ENCODE data around the gene UBA3. TPM values are rescaled to one million over a fixed set of nuclear protein-coding genes. Genes with fewer than 3 reads are reported as not detected.

The UBA3 gene
- total and polyA plus RNA-seq, 10 of the 15 experiments (the other 5 are each of a cell fraction or from before 2014, with no cell fraction given), result 72.9 to 131 (median 102) TPM

DNA sequence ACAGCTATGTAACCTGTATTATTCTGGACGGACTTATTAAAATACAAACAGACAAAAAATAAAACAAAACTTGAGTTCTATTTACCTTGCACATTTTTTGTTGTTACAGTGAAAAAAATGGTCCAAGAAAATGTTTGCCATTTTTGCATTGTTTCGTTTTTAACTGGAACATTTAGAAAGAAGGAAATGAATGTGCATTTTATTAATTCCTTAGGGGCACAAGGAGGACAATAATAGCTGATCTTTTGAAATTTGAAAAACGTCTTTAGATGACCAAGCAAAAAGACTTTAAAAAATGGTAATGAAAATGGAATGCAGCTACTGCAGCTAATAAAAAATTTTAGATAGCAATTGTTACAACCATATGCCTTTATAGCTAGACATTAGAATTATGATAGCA lies 25.2 kb upstream of the UBA3 start:
- POLR2A ChIA-PET, result no interaction called here
- peaks cover 4% of the 10 kb centered on the region; the same call in 1 of the 2 replicates for H4K20me1 ChIP-seq (ENCODE audit: control insufficient read depth, insufficient read depth)
- WGBS (ENCODE audit: insufficient coverage, insufficient replicate concordance, low lambda C conversion rate, missing lambda C conversion rate), result 40% methylated on average over 3 of the region's 3 CpGs

More for the DNA sequence above, 25.2 kb upstream of the UBA3 start:
- no peak overlapping the region for H3K4me3 ChIP-seq
- H3K4me1 ChIP-seq (ENCODE audit: control insufficient read depth, insufficient read depth, low read length), result no peaks in the 10 kb centered on the region
- peaks cover 4 to 27% of the 10 kb centered on the region in 2 experiments for H3K36me3 ChIP-seq (ENCODE audit: control insufficient read depth in 2 of 2, insufficient read depth in 2 of 2, low read length in 1 of 2)
- intact Hi-C loops (cut with micrococcal nuclease; ENCODE audit: unreplicated experiment), result no loop called here
- H3K9me3 ChIP-seq (replicated peaks; ENCODE audit: control insufficient read depth, insufficient read depth, low read length), result no peaks in the 10 kb centered on the region
- ATAC-seq, result no peak
- no peak for FAIRE-seq
- H3K27me3 ChIP-seq (replicated peaks in 1 of 2; ENCODE audit: control insufficient read depth in 2 of 2, insufficient read depth in 2 of 2, low read length in 1 of 2), result no peaks in the 10 kb centered on the region
- ChIA-PET RAD21 (ENCODE audit: unreplicated experiment) (interaction anchor here (0.6 to 4.4 kb wide), 6 partner anchors 14 to 203 kb away, joined by 3 to 20 read pairs (median 3); partner anchors contain the start of gene TMF1), CTCF (interaction anchor here (0.9 to 3.4 kb wide), 8 partner anchors 11 to 305 kb away, joined by 3 to 21 read pairs (median 4); partner anchors contain the start of gene ARL6IP5), SMC1A (ENCODE audit: uncharacterized antibody, unreplicated experiment) (interaction anchor here (1.1 to 3.4 kb wide), 8 partner anchors 9 to 131 kb away, joined by 3 to 14 read pairs (median 4); partner anchors contain the start of genes LMOD3 and TMF1)
- no TSS peak for BruUV-seq (replicated peaks)
- H3K9ac ChIP-seq (ENCODE audit: control insufficient read depth, insufficient read depth, low read length), result no peak overlapping the region
- in situ Hi-C loops (cut with MboI), result no loop called here
- no peak overlapping the region for H2AFZ ChIP-seq (ENCODE audit: control insufficient read depth, low read depth, low read length)
- DNase-seq (ENCODE audit: low read depth, low spot score), result no peak
- no peak for TF ChIP-seq SP1 (IDR thresholded peaks at IDR 0.05; ENCODE audit: low read depth, low read length)
- TF ChIP-seq, protein P1, sequence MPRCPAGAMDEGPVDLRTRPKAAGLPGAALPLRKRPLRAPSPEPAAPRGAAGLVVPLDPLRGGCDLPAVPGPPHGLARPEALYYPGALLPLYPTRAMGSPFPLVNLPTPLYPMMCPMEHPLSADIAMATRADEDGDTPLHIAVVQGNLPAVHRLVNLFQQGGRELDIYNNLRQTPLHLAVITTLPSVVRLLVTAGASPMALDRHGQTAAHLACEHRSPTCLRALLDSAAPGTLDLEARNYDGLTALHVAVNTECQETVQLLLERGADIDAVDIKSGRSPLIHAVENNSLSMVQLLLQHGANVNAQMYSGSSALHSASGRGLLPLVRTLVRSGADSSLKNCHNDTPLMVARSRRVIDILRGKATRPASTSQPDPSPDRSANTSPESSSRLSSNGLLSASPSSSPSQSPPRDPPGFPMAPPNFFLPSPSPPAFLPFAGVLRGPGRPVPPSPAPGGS (IDR thresholded peaks at IDR 0.05; ENCODE audit: borderline replicate concordance, insufficient read depth, low read depth, low read length, poor library complexity, severe bottlenecking), result no peak
- no peak for TF ChIP-seq CTCF (IDR thresholded peaks at IDR 0.05 in 2 of 3, conservative IDR thresholded peaks at IDR 0.05 in 1 of 3; ENCODE audit: control insufficient read depth in 2 of 3, extremely low read depth in 1 of 3, insufficient read depth in 1 of 3, low read depth in 3 of 3, low read length in 3 of 3)
- no peak for TF ChIP-seq MXI1 (IDR thresholded peaks at IDR 0.05; ENCODE audit: low read depth, low read length)
- no peak for TF ChIP-seq NKRF (conservative IDR thresholded peaks at IDR 0.05)
- no peak for TF ChIP-seq SUZ12 (IDR thresholded peaks at IDR 0.05; ENCODE audit: unreplicated experiment)
- TF ChIP-seq ZNF687 (IDR thresholded peaks at IDR 0.05), result no peak
- no peak overlapping the region for H3K27ac ChIP-seq (ENCODE audit: control insufficient read depth, insufficient read depth)
- no peak overlapping the region for H3K4me2 ChIP-seq (ENCODE audit: control insufficient read depth, insufficient read depth)
- H3K79me2 ChIP-seq (ENCODE audit: control insufficient read depth, insufficient read depth, low read length), result no peaks in the 10 kb centered on the region; the same call in 1 of the 2 replicates
